Subcutaneous adipose tissue (tissue), 4 donors: ENCODE measurements around the gene PIR. TPM values are rescaled to one million over a fixed set of nuclear protein-coding genes. Genes with fewer than 3 reads are reported as not detected.

Experiments used
- CTCF ChIP-seq: fragments of 450-650 bp; IDR thresholded peaks from one replicate; pipeline ENCODE4 v1.5.1; 2016; ENCODE audit warnings: low read depth, mild to moderate bottlenecking, control low read depth, antibody characterized with exemption, moderate library complexity
- total RNA-seq, 4 donors: library from RNA; depleted of rRNA; stranded (reverse); fragments of >200 nt; gene quantifications; one replicate each; pipeline ENCODE4 v1.1.0, GENCODE V29; 2016

PIR gene
- total RNA-seq, 4 donors from 2014 or later, result 7.8 to 35.4 (median 22.6) TPM

GRCh38 chrX:15358533-15358932 is 134.6 kb downstream of the PIR start:
- no peak for TF ChIP-seq CTCF

- no peak for TF ChIP-seq CTCF
Observed at GRCh38 chrX:15356444-15356843, 136.7 kb downstream of the PIR start.

GRCh38 chrX:15350329-15350996 is 142.7 kb downstream of the PIR start:
- TF ChIP-seq CTCF, result no peak

- TF ChIP-seq CTCF, result no peak
Observed at GRCh38 chrX:15349046-15349445, 144.1 kb downstream of the PIR start.

GRCh38 chrX:15345976-15346375 is 147.2 kb downstream of the PIR start:
- TF ChIP-seq CTCF, result no peak

- no peak for TF ChIP-seq CTCF
Observed at GRCh38 chrX:15344106-15344505, 149.0 kb downstream of the PIR start.

- no peak for TF ChIP-seq CTCF
Observed at GRCh38 chrX:15343075-15343476, 150.1 kb downstream of the PIR start.
